ENCODE data around the gene PRKACB. TPM values are rescaled to one million over a fixed set of nuclear protein-coding genes. Genes with fewer than 3 reads are reported as not detected.

The PRKACB gene
- total RNA-seq, 1 experiment from 2014 or later = 68.1 TPM

GRCh38 chr1:84159533-84160240, 15.6 kb downstream of the PRKACB start:
- H3K4me1 ChIP-seq (ENCODE audit: low read length) = peaks cover 32% of the 10 kb centered on the region
- H3K4me3 ChIP-seq (ENCODE audit: low read length) = no peak overlapping the region
- peaks cover 19% of the 10 kb centered on the region; the same call in 1 of the 2 replicates for H3K79me2 ChIP-seq (ENCODE audit: low read length)
- no peaks in the 10 kb centered on the region for H3K9me3 ChIP-seq (ENCODE audit: low read length)
- no peaks in the 10 kb centered on the region for H3K27me3 ChIP-seq (ENCODE audit: low read length)
- no peaks in the 10 kb centered on the region for H4K20me1 ChIP-seq (ENCODE audit: insufficient read depth, low read depth, low read length)
- no peaks in the 10 kb centered on the region for H3K9me2 ChIP-seq (replicated peaks; ENCODE audit: insufficient read depth, low read length)
- no peak overlapping the region for H3K9ac ChIP-seq (ENCODE audit: low read length)
- H2AFZ ChIP-seq (ENCODE audit: low read length) = no peak overlapping the region
- no peak overlapping the region for H3K4me2 ChIP-seq (ENCODE audit: low read depth, low read length, poor library complexity, severe bottlenecking)
- no peaks in the 10 kb centered on the region for H3K36me3 ChIP-seq (ENCODE audit: insufficient read depth, low read length)
- no peak for DNase-seq
- no peak overlapping the region for H3K27ac ChIP-seq (ENCODE audit: low read length)

DNA sequence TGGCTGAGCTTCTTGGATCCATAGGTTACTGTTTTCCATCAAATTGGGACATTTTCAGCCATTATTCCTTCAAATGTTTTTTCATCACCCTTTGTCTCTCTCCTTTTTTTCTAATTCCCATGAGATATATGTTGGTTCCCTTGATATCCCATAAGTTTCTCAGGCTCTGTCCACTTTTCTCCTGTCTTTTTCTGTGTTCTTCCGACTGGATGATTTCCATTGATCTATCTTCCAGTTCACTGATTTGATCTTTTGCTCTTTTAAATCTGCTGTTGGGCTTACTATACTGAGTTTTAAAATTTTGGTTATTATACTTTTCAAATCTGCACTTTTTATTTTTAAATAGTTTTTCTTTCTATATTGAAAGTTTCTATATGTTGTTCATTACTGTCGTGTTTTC, 18.2 kb downstream of the PRKACB start:
- H3K9me3 ChIP-seq (ENCODE audit: low read length) = no peaks in the 10 kb centered on the region
- H2AFZ ChIP-seq (ENCODE audit: low read length) = no peak overlapping the region
- no peak for DNase-seq
- H4K20me1 ChIP-seq (ENCODE audit: insufficient read depth, low read depth, low read length) = no peaks in the 10 kb centered on the region
- H3K9ac ChIP-seq (ENCODE audit: low read length) = no peak overlapping the region
- H3K4me1 ChIP-seq (ENCODE audit: low read length) = peaks cover 42% of the 10 kb centered on the region
- H3K4me3 ChIP-seq (ENCODE audit: low read length) = no peak overlapping the region
- H3K9me2 ChIP-seq (replicated peaks; ENCODE audit: insufficient read depth, low read length) = no peaks in the 10 kb centered on the region
- H3K79me2 ChIP-seq (ENCODE audit: low read length) = peaks cover 36% of the 10 kb centered on the region
- H3K4me2 ChIP-seq (ENCODE audit: low read depth, low read length, poor library complexity, severe bottlenecking) = no peak overlapping the region
- no peaks in the 10 kb centered on the region for H3K27me3 ChIP-seq (ENCODE audit: low read length)
- H3K36me3 ChIP-seq (ENCODE audit: insufficient read depth, low read length) = no peaks in the 10 kb centered on the region
- H3K27ac ChIP-seq (ENCODE audit: low read length) = no peak overlapping the region

- H3K36me3 ChIP-seq (ENCODE audit: insufficient read depth, low read length) = no peaks in the 10 kb centered on the region
- H3K79me2 ChIP-seq (ENCODE audit: low read length) = peaks cover 41% of the 10 kb centered on the region
- 0 out of 2 replicates have a peak overlapping the region, but pooled peaks have one; percentile 14 for H2AFZ ChIP-seq (ENCODE audit: low read length)
- peak overlapping the region; percentile 52 for H3K9ac ChIP-seq (ENCODE audit: low read length)
- no peak for DNase-seq
- H3K4me2 ChIP-seq (ENCODE audit: low read depth, low read length, poor library complexity, severe bottlenecking) = peak overlapping the region; percentile 77
- peak overlapping the region; percentile 63 for H3K27ac ChIP-seq (ENCODE audit: low read length)
- H3K9me2 ChIP-seq (replicated peaks; ENCODE audit: insufficient read depth, low read length) = no peaks in the 10 kb centered on the region
- H3K4me3 ChIP-seq (ENCODE audit: low read length) = peak overlapping the region; percentile 58
- no peaks in the 10 kb centered on the region for H4K20me1 ChIP-seq (ENCODE audit: insufficient read depth, low read depth, low read length)
- H3K4me1 ChIP-seq (ENCODE audit: low read length) = peaks cover 42% of the 10 kb centered on the region
- H3K9me3 ChIP-seq (ENCODE audit: low read length) = no peaks in the 10 kb centered on the region
- no peaks in the 10 kb centered on the region for H3K27me3 ChIP-seq (ENCODE audit: low read length)
Observed at GRCh38 chr1:84163123-84163931, 19.3 kb downstream of the PRKACB start.

- H3K9me2 ChIP-seq (replicated peaks; ENCODE audit: insufficient read depth, low read length) = no peaks in the 10 kb centered on the region
- H3K27me3 ChIP-seq (ENCODE audit: low read length) = no peaks in the 10 kb centered on the region
- DNase-seq = no peak
- peak overlapping the region; percentile 52 for H3K9ac ChIP-seq (ENCODE audit: low read length)
- peaks cover 42% of the 10 kb centered on the region for H3K4me1 ChIP-seq (ENCODE audit: low read length)
- H3K9me3 ChIP-seq (ENCODE audit: low read length) = no peaks in the 10 kb centered on the region
- peak overlapping the region; percentile 77 for H3K4me2 ChIP-seq (ENCODE audit: low read depth, low read length, poor library complexity, severe bottlenecking)
- H3K27ac ChIP-seq (ENCODE audit: low read length) = peak overlapping the region; percentile 63
- H2AFZ ChIP-seq (ENCODE audit: low read length) = peak overlapping the region; percentile 43
- H3K36me3 ChIP-seq (ENCODE audit: insufficient read depth, low read length) = no peaks in the 10 kb centered on the region
- H3K4me3 ChIP-seq (ENCODE audit: low read length) = peak overlapping the region; percentile 58
- H3K79me2 ChIP-seq (ENCODE audit: low read length) = peaks cover 43% of the 10 kb centered on the region
- no peaks in the 10 kb centered on the region for H4K20me1 ChIP-seq (ENCODE audit: insufficient read depth, low read depth, low read length)
Observed at GRCh38 chr1:84164161-84164560, 20.1 kb downstream of the PRKACB start.

DNA sequence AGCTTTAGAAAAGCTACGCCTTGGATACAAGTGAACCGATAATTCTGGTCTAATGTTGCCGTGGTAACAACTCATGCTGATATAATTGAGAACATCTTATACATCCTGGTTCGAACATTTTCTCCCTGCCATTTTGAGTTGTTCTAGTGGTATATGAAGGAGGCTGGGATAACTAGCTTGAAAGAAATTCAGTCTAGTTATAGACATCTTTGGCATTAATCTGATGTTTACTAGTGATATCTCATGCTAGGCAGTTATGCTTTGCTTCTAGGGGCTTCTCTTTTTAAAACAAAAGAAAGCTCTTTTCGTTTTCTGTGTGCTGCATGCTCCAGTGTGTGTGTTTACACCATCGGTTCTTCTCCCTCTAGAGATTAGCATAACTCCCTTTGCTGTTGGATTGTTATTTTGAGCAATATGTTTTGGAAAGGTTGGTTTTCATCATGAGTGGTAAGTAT, 20.5 kb downstream of the PRKACB start:
- H3K9ac ChIP-seq (ENCODE audit: low read length) = peak overlapping the region; percentile 52
- no peaks in the 10 kb centered on the region for H3K9me3 ChIP-seq (ENCODE audit: low read length)
- no peaks in the 10 kb centered on the region for H3K9me2 ChIP-seq (replicated peaks; ENCODE audit: insufficient read depth, low read length)
- peaks cover 42% of the 10 kb centered on the region for H3K4me1 ChIP-seq (ENCODE audit: low read length)
- peak; percentile 63 for DNase-seq
- H3K36me3 ChIP-seq (ENCODE audit: insufficient read depth, low read length) = no peaks in the 10 kb centered on the region
- H3K27ac ChIP-seq (ENCODE audit: low read length) = peak overlapping the region; percentile 63
- H3K4me2 ChIP-seq (ENCODE audit: low read depth, low read length, poor library complexity, severe bottlenecking) = peak overlapping the region; percentile 77
- peak overlapping the region; percentile 58 for H3K4me3 ChIP-seq (ENCODE audit: low read length)
- H2AFZ ChIP-seq (ENCODE audit: low read length) = peak overlapping the region; percentile 43
- no peaks in the 10 kb centered on the region for H4K20me1 ChIP-seq (ENCODE audit: insufficient read depth, low read depth, low read length)
- H3K27me3 ChIP-seq (ENCODE audit: low read length) = no peaks in the 10 kb centered on the region
- peaks cover 43% of the 10 kb centered on the region for H3K79me2 ChIP-seq (ENCODE audit: low read length)

DNA sequence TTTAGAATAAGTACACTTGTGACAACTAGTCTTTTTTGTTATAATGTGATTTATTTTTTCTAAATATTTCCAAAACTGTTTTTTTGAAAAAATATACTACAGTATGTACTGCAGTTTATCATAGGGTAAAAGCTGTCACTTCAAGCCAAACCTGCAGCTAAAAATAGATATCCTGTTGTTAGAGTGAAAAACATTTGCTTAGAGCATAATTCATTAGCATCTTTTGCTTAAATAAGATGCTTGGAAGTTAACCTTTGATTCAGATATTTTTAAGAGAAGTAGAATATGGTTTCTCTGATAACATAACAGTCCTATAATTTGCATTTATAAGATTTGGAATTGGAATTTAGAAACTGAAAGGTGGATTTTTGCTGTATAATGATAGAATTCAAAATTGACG, 21.5 kb downstream of the PRKACB start:
- Histone ChIP-seq H3K79me2 (ENCODE audit: low read length) (peaks cover 43% of the 10 kb centered on the region), H3K27me3 (ENCODE audit: low read length) (no peaks in the 10 kb centered on the region), H3K4me1 (ENCODE audit: low read length) (peaks cover 38% of the 10 kb centered on the region), H3K9me3 (ENCODE audit: low read length) (no peaks in the 10 kb centered on the region), H4K20me1 (ENCODE audit: insufficient read depth, low read depth, low read length) (no peaks in the 10 kb centered on the region), H3K9ac (ENCODE audit: low read length) (no peak overlapping the region), H3K9me2 (replicated peaks; ENCODE audit: insufficient read depth, low read length) (no peaks in the 10 kb centered on the region), H3K27ac (ENCODE audit: low read length) (no peak overlapping the region), H3K36me3 (ENCODE audit: insufficient read depth, low read length) (no peaks in the 10 kb centered on the region), H3K4me3 (ENCODE audit: low read length) (peak overlapping the region; percentile 29; the same call in 1 of the 2 replicates), H3K4me2 (ENCODE audit: low read depth, low read length, poor library complexity, severe bottlenecking) (peak overlapping the region; percentile 77), H2AFZ (ENCODE audit: low read length) (no peak overlapping the region)
- no peak for DNase-seq

DNA sequence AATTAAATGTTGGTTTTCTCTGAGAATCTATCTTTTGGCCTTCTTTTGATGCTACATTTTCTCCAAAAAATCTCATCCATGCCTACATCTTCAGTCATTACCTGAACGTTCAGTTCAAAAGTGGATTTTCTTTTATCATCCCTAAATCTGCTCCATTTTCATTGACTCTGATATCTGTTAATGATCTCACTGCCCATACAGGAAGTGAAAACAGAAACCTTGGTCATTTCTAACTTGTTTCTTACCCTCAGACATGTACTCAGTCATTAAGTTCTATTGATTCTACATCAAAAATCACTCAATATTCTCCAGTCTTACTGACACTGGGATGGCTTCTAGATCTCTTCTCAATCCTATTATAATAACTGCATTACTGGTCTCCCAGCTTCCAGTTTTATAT, 22.7 kb downstream of the PRKACB start:
- no peak for DNase-seq
- H3K4me2 ChIP-seq (ENCODE audit: low read depth, low read length, poor library complexity, severe bottlenecking) = peak overlapping the region; percentile 77
- H3K27ac ChIP-seq (ENCODE audit: low read length) = no peak overlapping the region
- H3K9me2 ChIP-seq (replicated peaks; ENCODE audit: insufficient read depth, low read length) = no peaks in the 10 kb centered on the region
- no peaks in the 10 kb centered on the region for H3K9me3 ChIP-seq (ENCODE audit: low read length)
- peaks cover 45% of the 10 kb centered on the region for H3K79me2 ChIP-seq (ENCODE audit: low read length)
- H3K27me3 ChIP-seq (ENCODE audit: low read length) = no peaks in the 10 kb centered on the region
- no peaks in the 10 kb centered on the region for H3K36me3 ChIP-seq (ENCODE audit: insufficient read depth, low read length)
- no peaks in the 10 kb centered on the region for H4K20me1 ChIP-seq (ENCODE audit: insufficient read depth, low read depth, low read length)
- H3K4me1 ChIP-seq (ENCODE audit: low read length) = peaks cover 38% of the 10 kb centered on the region
- no peak overlapping the region for H3K9ac ChIP-seq (ENCODE audit: low read length)
- H3K4me3 ChIP-seq (ENCODE audit: low read length) = no peak overlapping the region
- H2AFZ ChIP-seq (ENCODE audit: low read length) = no peak overlapping the region

DNA sequence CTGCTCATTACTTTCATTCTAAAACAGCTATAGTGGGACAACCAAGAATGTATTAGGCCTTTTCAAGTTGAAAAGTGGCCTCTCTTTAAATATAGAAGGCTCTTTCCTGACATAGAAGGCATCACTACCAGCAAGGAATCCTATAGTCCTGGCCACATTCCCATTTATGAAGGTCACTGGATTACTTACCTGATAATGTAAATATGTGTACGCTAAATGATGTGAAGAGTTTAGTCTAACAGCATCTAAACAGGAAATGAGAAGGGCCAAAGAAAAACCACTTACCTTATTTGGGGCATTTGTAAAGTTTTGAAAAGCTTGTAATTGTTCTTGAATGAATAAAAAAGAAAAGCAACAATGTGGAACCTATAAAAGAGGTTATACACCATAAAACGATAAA, 24.7 kb downstream of the PRKACB start:
- Histone ChIP-seq H3K9me3 (ENCODE audit: low read length) (no peaks in the 10 kb centered on the region), H4K20me1 (ENCODE audit: insufficient read depth, low read depth, low read length) (no peaks in the 10 kb centered on the region), H3K4me1 (ENCODE audit: low read length) (peaks cover 24% of the 10 kb centered on the region), H3K9me2 (replicated peaks; ENCODE audit: insufficient read depth, low read length) (no peaks in the 10 kb centered on the region), H3K4me2 (ENCODE audit: low read depth, low read length, poor library complexity, severe bottlenecking) (no peak overlapping the region), H3K27me3 (ENCODE audit: low read length) (no peaks in the 10 kb centered on the region), H3K4me3 (ENCODE audit: low read length) (no peak overlapping the region), H3K9ac (ENCODE audit: low read length) (no peak overlapping the region), H3K27ac (ENCODE audit: low read length) (no peak overlapping the region), H2AFZ (ENCODE audit: low read length) (no peak overlapping the region), H3K36me3 (ENCODE audit: insufficient read depth, low read length) (no peaks in the 10 kb centered on the region), H3K79me2 (ENCODE audit: low read length) (peaks cover 45% of the 10 kb centered on the region)
- no peak for DNase-seq

Measured in Karpas-422 (cell line).